H1 (cell line): Measurements from ENCODE around the gene RABGAP1. TPM values are rescaled to one million over a fixed set of nuclear protein-coding genes. Genes with fewer than 3 reads are reported as not detected.

Experiments
- CTCF ChIA-PET: fragments of 300-600 bp; sonication (Branson Sonifier 250); formaldehyde crosslinking; loops from one replicate; lab custom pipeline; 2021; ENCODE audit not compliant: partially characterized antibody; lab: Charles Lee
- POLR2A ChIA-PET: fragments of 300-600 bp; sonication (Branson Sonifier 250); formaldehyde crosslinking; loops from one replicate; lab custom pipeline; 2021; ENCODE audit warnings: inconsistent platforms; ENCODE audit not compliant: partially characterized antibody; lab: Charles Lee
- DNase-seq, 2 experiments: peaks; one replicate each; pipeline versions ENCODE4 v3.0.0 to v3.0.0-alpha.2; 2010 to 2022; ENCODE audit warnings: low spot score in 2 of 2, low read depth in 1 of 2, mixed read lengths in 1 of 2
- FAIRE-seq: peaks from 2 replicates; lab custom pipeline; 2011; peaks lifted over from hg19 to GRCh38; lab: Jason Lieb, UNC
- H2AFZ ChIP-seq: 2 replicates; pipeline ENCODE4 v1.8.1; 2012; ENCODE audit warnings: low read length, inconsistent platforms
- H2AK5ac ChIP-seq: 2 replicates; pipeline ENCODE4 v1.6.1; 2013; ENCODE audit warnings: low read depth, low read length
- H2BK120ac ChIP-seq: replicated peaks from 2 replicates; pipeline ENCODE3; 2013; ENCODE audit warnings: low read depth, low read length, inconsistent platforms
- H2BK12ac ChIP-seq: 2 replicates; pipeline ENCODE4 v1.6.1; 2013; ENCODE audit warnings: low read depth, low read length
- H2BK15ac ChIP-seq: 2 replicates; pipeline ENCODE4 v1.6.1; 2013; ENCODE audit warnings: low read length
- H2BK20ac ChIP-seq: 2 replicates; pipeline ENCODE4 v1.6.1; 2013; ENCODE audit warnings: low read length
- H2BK5ac ChIP-seq: 2 replicates; pipeline ENCODE4 v1.6.1; 2013; ENCODE audit warnings: low read depth, low read length
- H3K14ac ChIP-seq: 2 replicates; pipeline ENCODE4 v1.6.1; 2013; ENCODE audit warnings: inconsistent platforms; ENCODE audit not compliant: insufficient read length
- H3K18ac ChIP-seq: 2 replicates; pipeline ENCODE4 v1.6.1; 2013; ENCODE audit warnings: low read length; ENCODE audit errors: extremely low read depth
- H3K23ac ChIP-seq: 2 replicates; pipeline ENCODE4 v1.6.1; 2013; ENCODE audit warnings: inconsistent platforms; ENCODE audit not compliant: insufficient read length
- H3K23me2 ChIP-seq: 2 replicates; pipeline ENCODE4 v1.6.1; 2013; ENCODE audit warnings: low read depth, low read length
- H3K27ac ChIP-seq: 2 replicates; pipeline ENCODE4 v1.6.1; 2011; ENCODE audit warnings: low read depth, low read length, inconsistent platforms
- H3K27me3 ChIP-seq, 4 experiments: replicated peaks in 1 of 4; 1 replicate in 1 of 4; 2 replicates in 3 of 4; pipeline versions ENCODE4 v1.6.1 to v1.8.1; 2011 to 2013; ENCODE audit warnings: low read length in 3 of 4, mild to moderate bottlenecking in 3 of 4, inconsistent platforms in 2 of 4, mixed read lengths in 2 of 4, moderate library complexity in 1 of 4; ENCODE audit not compliant: control insufficient read depth in 3 of 4, insufficient read depth in 3 of 4; ENCODE audit errors: extremely low read depth in 1 of 4
- H3K36me3 ChIP-seq, 4 experiments: 2 replicates each; pipeline versions ENCODE4 v1.6.1 to v1.8.1; 2011 to 2013; ENCODE audit warnings: mild to moderate bottlenecking in 4 of 4, low read length in 3 of 4, moderate library complexity in 2 of 4, control low read depth in 1 of 4, inconsistent platforms in 1 of 4; ENCODE audit not compliant: insufficient read depth in 4 of 4, control insufficient read depth in 2 of 4
- H3K4ac ChIP-seq: replicated peaks from 2 replicates; pipeline ENCODE3; 2013; ENCODE audit warnings: low read length, low read depth, mixed read lengths, inconsistent platforms; ENCODE audit not compliant: insufficient read length
- H3K4me1 ChIP-seq, 4 experiments: replicated peaks in 1 of 4; 1 replicate in 1 of 4; 2 replicates in 3 of 4; pipeline versions ENCODE4 v1.6.1 to v1.8.1; 2011 to 2013; ENCODE audit warnings: low read length in 3 of 4, inconsistent platforms in 2 of 4, mixed read lengths in 1 of 4; ENCODE audit not compliant: insufficient read depth in 4 of 4, control insufficient read depth in 3 of 4
- H3K4me2 ChIP-seq, 2 experiments: 2 replicates each; pipeline versions ENCODE4 v1.6.1 to v1.8.1; 2011 to 2013; ENCODE audit warnings: low read depth in 2 of 2, low read length in 2 of 2, control low read depth in 1 of 2, inconsistent platforms in 1 of 2, mild to moderate bottlenecking in 1 of 2; ENCODE audit not compliant: insufficient read depth in 1 of 2
- H3K4me3 ChIP-seq, 4 experiments: fragments of 200-600, 300-600 bp in 1 of 4; sonication (generic), shearing (Covaris generic), sonication (Bioruptor Twin) in 1 of 4; 2 replicates each; pipeline versions ENCODE4 v1.5.1 to v1.8.1; 2011 to 2016; ENCODE audit warnings: low read length in 4 of 4, low read depth in 3 of 4, control low read depth in 2 of 4, inconsistent platforms in 2 of 4, mild to moderate bottlenecking in 2 of 4, mixed read lengths in 1 of 4, moderate library complexity in 1 of 4; ENCODE audit not compliant: insufficient read depth in 2 of 4; ENCODE audit errors: extremely low read depth in 1 of 4
- H3K56ac ChIP-seq: replicated peaks from 2 replicates; pipeline ENCODE3; 2013; ENCODE audit warnings: low read depth, mild to moderate bottlenecking, mixed read lengths, low read length, inconsistent platforms; ENCODE audit not compliant: insufficient read length
- H3K79me1 ChIP-seq: 2 replicates; pipeline ENCODE4 v1.6.1; 2013; ENCODE audit warnings: low read depth, low read length, control low read depth
- H3K79me2 ChIP-seq, 2 experiments: 2 replicates each; pipeline versions ENCODE4 v1.6.1 to v1.8.1; 2012 to 2013; ENCODE audit warnings: low read length in 2 of 2, mild to moderate bottlenecking in 2 of 2, inconsistent platforms in 1 of 2; ENCODE audit not compliant: insufficient read depth in 2 of 2, control insufficient read depth in 1 of 2
- H3K9ac ChIP-seq, 4 experiments: replicated peaks in 1 of 4; 1 replicate in 1 of 4; 2 replicates in 3 of 4; pipeline versions ENCODE4 v1.6.1 to v1.8.1; 2011 to 2013; ENCODE audit warnings: low read depth in 3 of 4, low read length in 3 of 4, control low read depth in 2 of 4, mild to moderate bottlenecking in 2 of 4, moderate library complexity in 2 of 4, inconsistent platforms in 1 of 4; ENCODE audit errors: extremely low read depth in 1 of 4
- H3K9me3 ChIP-seq, 2 experiments: 2 replicates each; pipeline versions ENCODE4 v1.6.1 to v1.8.1; 2012 to 2013; ENCODE audit warnings: mild to moderate bottlenecking in 2 of 2, moderate library complexity in 2 of 2, control low read depth in 1 of 2, inconsistent platforms in 1 of 2, low read depth in 1 of 2, low read length in 1 of 2, mixed read lengths in 1 of 2; ENCODE audit not compliant: insufficient read depth in 2 of 2
- H4K20me1 ChIP-seq, 2 experiments: replicated peaks in 1 of 2; 2 replicates each; pipeline versions ENCODE3 to v1.8.1; 2011 to 2013; ENCODE audit warnings: inconsistent platforms in 2 of 2, low read length in 2 of 2, mild to moderate bottlenecking in 1 of 2; ENCODE audit not compliant: insufficient read depth in 2 of 2, control insufficient read depth in 1 of 2
- H4K5ac ChIP-seq: 2 replicates; pipeline ENCODE4 v1.6.1; 2013; ENCODE audit warnings: low read length, low read depth, mixed read lengths, inconsistent platforms; ENCODE audit not compliant: insufficient read length
- H4K8ac ChIP-seq: 2 replicates; pipeline ENCODE4 v1.8.0; 2013; ENCODE audit warnings: mild to moderate bottlenecking, moderate library complexity, low read length, inconsistent platforms; ENCODE audit not compliant: insufficient read depth; ENCODE audit errors: extremely low read depth
- H4K91ac ChIP-seq: replicated peaks from 2 replicates; pipeline ENCODE3; 2013; ENCODE audit warnings: low read length, mixed read lengths, inconsistent platforms; ENCODE audit not compliant: insufficient read length
- ASH2L ChIP-seq: fragments of 200-600, 300-600 bp; sonication (generic); IDR thresholded peaks from one replicate; pipeline ENCODE4 v1.7.1; 2017; ENCODE audit warnings: low read length
- CTBP2 ChIP-seq: IDR thresholded peaks from 2 replicates; pipeline ENCODE4 v1.7.0; 2011; ENCODE audit warnings: borderline replicate concordance, mild to moderate bottlenecking, moderate library complexity, mixed read lengths, low read length; ENCODE audit not compliant: insufficient read depth, insufficient read length
- E2F6 ChIP-seq: IDR thresholded peaks from 2 replicates; pipeline ENCODE4 v1.6.1; 2012; ENCODE audit warnings: inconsistent platforms
- JUND ChIP-seq: IDR thresholded peaks from 2 replicates; pipeline ENCODE4 v1.6.1; 2011; ENCODE audit warnings: mild to moderate bottlenecking, improper control_type of control experiment, low read length
- SIRT6 ChIP-seq: IDR thresholded peaks from one replicate; pipeline ENCODE4 v1.7.1; 2012; ENCODE audit warnings: low read length, inconsistent platforms
- TAF7 ChIP-seq: optimal IDR thresholded peaks from 2 replicates; pipeline ENCODE3; 2011; ENCODE audit warnings: low read depth, mild to moderate bottlenecking, inconsistent platforms, low read length, moderate library complexity, borderline replicate concordance
- TEAD4 ChIP-seq: IDR thresholded peaks from 2 replicates; pipeline ENCODE4 v1.6.1; 2012; ENCODE audit warnings: low read depth, low read length, inconsistent platforms, mixed read lengths
- WGBS, 2 experiments: shearing (Covaris generic) in 1 of 2; methylation state at CpG; one replicate each; pipeline versions ENCODE4 v1.1.6 to v1.1.7; 2013 to 2015; ENCODE audit warnings: low lambda C conversion rate in 2 of 2, mixed read lengths in 2 of 2, inconsistent platforms in 1 of 2, low coverage in 1 of 2, missing lambda C conversion rate in 1 of 2; ENCODE audit not compliant: insufficient replicate concordance in 2 of 2, insufficient coverage in 1 of 2, insufficient read length in 1 of 2; ENCODE audit errors: extremely low coverage in 1 of 2, missing lambda C conversion rate in 1 of 2; 5-methylcytosine and 5-hydroxymethylcytosine counted together
- polyA plus RNA-seq, 7 experiments: library from polyadenylated mRNA; depleted of rRNA in 3 of 7; stranded (reverse) in 5 of 7; unstranded in 2 of 7; fragments of >200 nt in 5 of 7; fragments of 200-250 nt in 2 of 7; gene quantifications; 1 replicate in 5 of 7; 2 replicates in 1 of 7; 4 replicates in 1 of 7; pipeline versions ENCODE4 v1.2.1 to v1.2.3, GENCODE V29; 2011 to 2013; ENCODE audit warnings: missing spikeins in 2 of 7, mixed read lengths in 2 of 7
- total RNA-seq: library from RNA; stranded (reverse); fragmentation: NEBNext Ultra II Directional; extraction: Animal tissue kit (Norgen Biotek cat#: 25700); gene quantifications from 2 replicates; pipeline ENCODE4 v1.2.1, GENCODE V29; 2021

Gene RABGAP1
- total and polyA plus RNA-seq, 2 of the 8 experiments (the other 6 are each of a cell fraction or from before 2014, with no cell fraction given): 15.7 to 38.3 TPM

GRCh38 chr9:122996586-122996985 lies 55.8 kb downstream of the RABGAP1 start:
- H3K9ac ChIP-seq: no peak overlapping the region
- CTCF ChIA-PET: interaction anchor here (0.6 kb wide), 1 partner anchor 41 kb away, joined by 4 read pairs; no protein-coding TSS in a partner anchor
- no peaks in the 10 kb centered on the region for H4K20me1 ChIP-seq
- H3K79me1 ChIP-seq: no peaks in the 10 kb centered on the region
- TF ChIP-seq TAF7: no peak
- TF ChIP-seq ASH2L: no peak
- TF ChIP-seq CTBP2: no peak
- TF ChIP-seq E2F6: no peak
- no peak for TF ChIP-seq TEAD4
- no peak for TF ChIP-seq SIRT6
- no peak for TF ChIP-seq JUND
- H3K27ac ChIP-seq: no peak overlapping the region
- no peak overlapping the region for H3K4ac ChIP-seq
- 86% methylated on average over 1 of the region's 1 CpG; no CpG with 5 or more reads in 1 of the 2 experiments for WGBS, 2 experiments
- no peak overlapping the region for H2AK5ac ChIP-seq
- H3K79me2 ChIP-seq: no peaks in the 10 kb centered on the region
- no peaks in the 10 kb centered on the region for H3K27me3 ChIP-seq
- FAIRE-seq: no peak
- H3K56ac ChIP-seq: no peak overlapping the region
- no peak overlapping the region for H3K14ac ChIP-seq
- no peak overlapping the region for H3K18ac ChIP-seq
- POLR2A ChIA-PET: interaction anchor here (0.6 kb wide), 1 partner anchor 785 kb away, joined by 3 read pairs; no protein-coding TSS in a partner anchor
- H3K4me3 ChIP-seq: no peak overlapping the region
- H3K36me3 ChIP-seq: peaks cover 0 to 58% (median 11%) of the 10 kb centered on the region in 4 experiments; a peak in 6 of 8 replicates
- no peak overlapping the region for H2BK20ac ChIP-seq
- H4K5ac ChIP-seq: no peak overlapping the region
- no peak overlapping the region for H2BK15ac ChIP-seq
- H4K91ac ChIP-seq: no peak overlapping the region
- DNase-seq: no peak
- no peak overlapping the region for H2BK120ac ChIP-seq
- no peak overlapping the region for H2BK5ac ChIP-seq
- no peak overlapping the region for H2AFZ ChIP-seq
- no peaks in the 10 kb centered on the region for H3K9me3 ChIP-seq
- no peaks in the 10 kb centered on the region for H3K23me2 ChIP-seq
- H2BK12ac ChIP-seq: no peak overlapping the region
- no peak overlapping the region for H3K23ac ChIP-seq
- no peak overlapping the region for H4K8ac ChIP-seq
- no peak overlapping the region for H3K4me2 ChIP-seq
- no peaks in the 10 kb centered on the region for H3K4me1 ChIP-seq
